Astrocyte (in vitro differentiated cells and primary cell): ENCODE results near the gene ELAVL3. TPM values are rescaled to one million over a fixed set of nuclear protein-coding genes. Genes with fewer than 3 reads are reported as not detected.
"Not testable (repeated sequence)": the region's sequence is repeated elsewhere in the genome, so short reads cannot be mapped to it uniquely, and the experiment has no call there.

Experiments
- DNase-seq: peaks from one replicate; pipeline ENCODE4 v3.0.0-alpha.2; 2010; ENCODE audit warnings: low read depth
- FAIRE-seq: peaks from 2 replicates; lab custom pipeline; 2011; peaks lifted over from hg19 to GRCh38; lab: Jason Lieb, UNC
- H2AFZ ChIP-seq: 2 replicates; pipeline ENCODE4 v1.6.0; 2012; ENCODE audit warnings: low read depth, low read length, inconsistent platforms
- H3K27ac ChIP-seq: 2 replicates; pipeline ENCODE4 v1.5.1; 2011; ENCODE audit warnings: low read depth, low read length, inconsistent platforms
- H3K27me3 ChIP-seq: 2 replicates; pipeline ENCODE4 v1.6.0; 2011; ENCODE audit warnings: low read length, inconsistent platforms; ENCODE audit not compliant: insufficient read depth
- H3K36me3 ChIP-seq: 2 replicates; pipeline ENCODE4 v1.5.1; 2011; ENCODE audit warnings: low read length, inconsistent platforms; ENCODE audit not compliant: insufficient read depth
- H3K4me1 ChIP-seq: 2 replicates; pipeline ENCODE4 v1.5.1; 2011; ENCODE audit warnings: low read length, inconsistent platforms; ENCODE audit not compliant: insufficient read depth
- H3K4me2 ChIP-seq: 2 replicates; pipeline ENCODE4 v1.6.0; 2012; ENCODE audit warnings: low read length, inconsistent platforms
- H3K4me3 ChIP-seq: 2 replicates; pipeline ENCODE4 v1.5.1; 2011; ENCODE audit warnings: low read depth, mild to moderate bottlenecking, low read length, inconsistent platforms; ENCODE audit not compliant: insufficient read depth
- H3K79me2 ChIP-seq: 2 replicates; pipeline ENCODE4 v1.6.0; 2012; ENCODE audit warnings: mild to moderate bottlenecking, low read length, inconsistent platforms; ENCODE audit not compliant: insufficient read depth
- H3K9ac ChIP-seq: 2 replicates; pipeline ENCODE4 v1.6.0; 2012; ENCODE audit warnings: mild to moderate bottlenecking, low read length, inconsistent platforms
- H3K9me3 ChIP-seq: 2 replicates; pipeline ENCODE4 v1.5.1; 2012; ENCODE audit warnings: low read depth, mild to moderate bottlenecking, low read length, inconsistent platforms; ENCODE audit not compliant: insufficient read depth
- H4K20me1 ChIP-seq: 2 replicates; pipeline ENCODE4 v1.6.0; 2012; ENCODE audit warnings: low read length, inconsistent platforms; ENCODE audit not compliant: insufficient read depth
- H3K27ac Mint-ChIP-seq: one replicate; pipeline ENCODE4 v1.8.0; 2021; ENCODE audit warnings: mild to moderate bottlenecking, mixed read lengths; ENCODE audit not compliant: unreplicated experiment
- H3K27me3 Mint-ChIP-seq: one replicate; pipeline ENCODE4 v1.8.0; 2021; ENCODE audit warnings: low read depth, mixed read lengths; ENCODE audit not compliant: unreplicated experiment
- H3K36me3 Mint-ChIP-seq: one replicate; pipeline ENCODE4 v1.8.0; 2021; ENCODE audit warnings: low read depth, mixed read lengths; ENCODE audit not compliant: unreplicated experiment
- H3K4me1 Mint-ChIP-seq: one replicate; pipeline ENCODE4 v1.8.0; 2021; ENCODE audit warnings: low read depth, mixed read lengths; ENCODE audit not compliant: unreplicated experiment
- H3K4me3 Mint-ChIP-seq: one replicate; pipeline ENCODE4 v1.8.0; 2021; ENCODE audit warnings: mild to moderate bottlenecking, moderate library complexity, mixed read lengths; ENCODE audit not compliant: unreplicated experiment
- H3K9me3 Mint-ChIP-seq: one replicate; pipeline ENCODE4 v1.8.0; 2021; ENCODE audit warnings: mild to moderate bottlenecking, mixed read lengths; ENCODE audit not compliant: unreplicated experiment
- EZH2 ChIP-seq: IDR thresholded peaks from 2 replicates; pipeline ENCODE4 v1.6.1; 2012; ENCODE audit warnings: mild to moderate bottlenecking, low read length, inconsistent platforms; ENCODE audit not compliant: insufficient read depth
- total RNA-seq: library from RNA; stranded (reverse); gene quantifications from 2 replicates; pipeline ENCODE4 v1.2.1, GENCODE V29; 2021
- TF ChIP-seq, protein P1 (sequence below): IDR thresholded peaks from 2 replicates; pipeline ENCODE4 v1.5.1; 2011; ENCODE audit warnings: low read depth, mild to moderate bottlenecking, inconsistent platforms, low read length, moderate library complexity; ENCODE audit not compliant: insufficient read depth

ELAVL3 gene
- total RNA-seq, 1 donor from 2014 or later, result not detected

DNA sequence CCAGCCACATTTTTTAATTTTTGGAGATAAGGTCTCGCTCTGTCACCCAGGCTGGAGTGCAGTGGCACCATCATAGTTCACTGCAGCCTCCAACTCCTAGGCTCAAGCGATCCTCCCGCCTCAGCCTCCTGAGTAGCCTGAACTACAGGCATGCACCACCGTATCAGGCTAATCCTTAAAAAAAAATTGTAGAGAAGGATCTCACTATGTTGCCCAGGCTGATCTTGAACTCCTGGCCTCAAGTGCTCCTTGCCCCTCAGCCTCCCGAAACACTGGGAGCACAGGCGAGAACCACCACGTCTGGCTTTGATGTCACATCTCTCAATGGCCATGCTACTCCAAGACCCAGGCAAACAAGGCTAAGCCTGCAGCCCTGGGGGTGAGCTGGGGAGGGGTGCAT lies 24.2 kb downstream of the ELAVL3 start:
- Mint-ChIP-seq H3K9me3 (peaks cover 3% of the 10 kb centered on the region), H3K27ac (no peak overlapping the region), H3K36me3 (no peaks in the 10 kb centered on the region), H3K27me3 (peaks cover 15% of the 10 kb centered on the region), H3K4me3 (no peak overlapping the region), H3K4me1 (peaks cover 2% of the 10 kb centered on the region)
- Histone ChIP-seq H3K27ac (no peak overlapping the region), H3K4me2 (no peak overlapping the region), H2AFZ (no peak overlapping the region), H3K9ac (no peak overlapping the region), H3K27me3 (no peaks in the 10 kb centered on the region), H3K36me3 (no peaks in the 10 kb centered on the region), H3K9me3 (no peaks in the 10 kb centered on the region), H4K20me1 (no peaks in the 10 kb centered on the region), H3K4me1 (no peaks in the 10 kb centered on the region), H3K4me3 (no peak overlapping the region), H3K79me2 (no peaks in the 10 kb centered on the region)
- TF ChIP-seq, protein P1, sequence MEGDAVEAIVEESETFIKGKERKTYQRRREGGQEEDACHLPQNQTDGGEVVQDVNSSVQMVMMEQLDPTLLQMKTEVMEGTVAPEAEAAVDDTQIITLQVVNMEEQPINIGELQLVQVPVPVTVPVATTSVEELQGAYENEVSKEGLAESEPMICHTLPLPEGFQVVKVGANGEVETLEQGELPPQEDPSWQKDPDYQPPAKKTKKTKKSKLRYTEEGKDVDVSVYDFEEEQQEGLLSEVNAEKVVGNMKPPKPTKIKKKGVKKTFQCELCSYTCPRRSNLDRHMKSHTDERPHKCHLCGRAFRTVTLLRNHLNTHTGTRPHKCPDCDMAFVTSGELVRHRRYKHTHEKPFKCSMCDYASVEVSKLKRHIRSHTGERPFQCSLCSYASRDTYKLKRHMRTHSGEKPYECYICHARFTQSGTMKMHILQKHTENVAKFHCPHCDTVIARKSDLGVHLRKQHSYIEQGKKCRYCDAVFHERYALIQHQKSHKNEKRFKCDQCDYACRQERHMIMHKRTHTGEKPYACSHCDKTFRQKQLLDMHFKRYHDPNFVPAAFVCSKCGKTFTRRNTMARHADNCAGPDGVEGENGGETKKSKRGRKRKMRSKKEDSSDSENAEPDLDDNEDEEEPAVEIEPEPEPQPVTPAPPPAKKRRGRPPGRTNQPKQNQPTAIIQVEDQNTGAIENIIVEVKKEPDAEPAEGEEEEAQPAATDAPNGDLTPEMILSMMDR, result no peak
- no peak for TF ChIP-seq EZH2
- FAIRE-seq (no peak), DNase-seq (no peak)

DNA sequence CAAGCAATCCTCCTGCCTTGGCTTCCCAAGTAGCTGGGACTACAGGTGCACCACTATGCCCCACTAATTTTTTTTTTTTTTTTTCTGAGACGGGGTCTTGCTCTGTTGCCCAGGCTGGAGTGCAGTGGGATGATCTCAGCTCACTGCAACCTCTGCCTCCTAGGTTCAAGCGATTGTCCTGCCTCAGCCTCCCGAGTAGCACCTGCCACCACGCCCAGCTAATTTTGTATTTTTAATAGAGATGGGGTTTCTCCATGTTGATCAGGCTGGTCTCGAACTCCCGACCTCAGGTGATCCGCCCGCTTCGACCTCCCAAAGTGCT lies 25.7 kb downstream of the ELAVL3 start:
- not testable (repeated sequence) for H3K4me1 ChIP-seq, H3K9me3 Mint-ChIP-seq, H3K36me3 ChIP-seq, H3K27ac Mint-ChIP-seq, H3K4me1 Mint-ChIP-seq, H3K27me3 Mint-ChIP-seq, H3K36me3 Mint-ChIP-seq, H3K9ac ChIP-seq, H3K4me2 ChIP-seq, H3K27ac ChIP-seq, H4K20me1 ChIP-seq, FAIRE-seq, H3K27me3 ChIP-seq, H2AFZ ChIP-seq, H3K4me3 Mint-ChIP-seq, DNase-seq, H3K9me3 ChIP-seq, H3K79me2 ChIP-seq, H3K4me3 ChIP-seq

- H2AFZ ChIP-seq, result no peak overlapping the region
These were observed 27.1 kb downstream of the ELAVL3 start for GRCh38 chr19:11453468-11454341.

More at GRCh38 chr19:11453468-11454341, 27.1 kb downstream of the ELAVL3 start:
- TF ChIP-seq EZH2, result no peak
- TF ChIP-seq, protein P1, result no peak
- no peak overlapping the region for H3K4me2 ChIP-seq
- H3K27ac Mint-ChIP-seq, result no peak overlapping the region
- H3K4me1 ChIP-seq, result no peaks in the 10 kb centered on the region
- no peak overlapping the region for H3K27ac ChIP-seq
- no peaks in the 10 kb centered on the region for H3K27me3 ChIP-seq
- peaks cover 2% of the 10 kb centered on the region for H3K27me3 Mint-ChIP-seq
- no peak overlapping the region for H3K4me3 ChIP-seq
- DNase-seq, result no peak
- no peaks in the 10 kb centered on the region for H4K20me1 ChIP-seq
- H3K79me2 ChIP-seq, result no peaks in the 10 kb centered on the region
- H3K36me3 ChIP-seq, result no peaks in the 10 kb centered on the region
- no peak overlapping the region for H3K4me3 Mint-ChIP-seq
- H3K9me3 ChIP-seq, result no peaks in the 10 kb centered on the region
- H3K9me3 Mint-ChIP-seq, result peaks cover 1% of the 10 kb centered on the region
- no peak overlapping the region for H3K9ac ChIP-seq
- no peak for FAIRE-seq
- H3K4me1 Mint-ChIP-seq, result peaks cover 2% of the 10 kb centered on the region
- H3K36me3 Mint-ChIP-seq, result no peaks in the 10 kb centered on the region
